Measurements from ENCODE around the gene SCAMP5. TPM values are rescaled to one million over a fixed set of nuclear protein-coding genes. Genes with fewer than 3 reads are reported as not detected.
A peak's percentile ranks its signal among the peaks of the same experiment; 100 is the strongest.

The SCAMP5 gene, protein sequence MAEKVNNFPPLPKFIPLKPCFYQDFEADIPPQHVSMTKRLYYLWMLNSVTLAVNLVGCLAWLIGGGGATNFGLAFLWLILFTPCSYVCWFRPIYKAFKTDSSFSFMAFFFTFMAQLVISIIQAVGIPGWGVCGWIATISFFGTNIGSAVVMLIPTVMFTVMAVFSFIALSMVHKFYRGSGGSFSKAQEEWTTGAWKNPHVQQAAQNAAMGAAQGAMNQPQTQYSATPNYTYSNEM
- total RNA-seq = under 1 TPM; 0.44 to 0.58 TPM

DNA sequence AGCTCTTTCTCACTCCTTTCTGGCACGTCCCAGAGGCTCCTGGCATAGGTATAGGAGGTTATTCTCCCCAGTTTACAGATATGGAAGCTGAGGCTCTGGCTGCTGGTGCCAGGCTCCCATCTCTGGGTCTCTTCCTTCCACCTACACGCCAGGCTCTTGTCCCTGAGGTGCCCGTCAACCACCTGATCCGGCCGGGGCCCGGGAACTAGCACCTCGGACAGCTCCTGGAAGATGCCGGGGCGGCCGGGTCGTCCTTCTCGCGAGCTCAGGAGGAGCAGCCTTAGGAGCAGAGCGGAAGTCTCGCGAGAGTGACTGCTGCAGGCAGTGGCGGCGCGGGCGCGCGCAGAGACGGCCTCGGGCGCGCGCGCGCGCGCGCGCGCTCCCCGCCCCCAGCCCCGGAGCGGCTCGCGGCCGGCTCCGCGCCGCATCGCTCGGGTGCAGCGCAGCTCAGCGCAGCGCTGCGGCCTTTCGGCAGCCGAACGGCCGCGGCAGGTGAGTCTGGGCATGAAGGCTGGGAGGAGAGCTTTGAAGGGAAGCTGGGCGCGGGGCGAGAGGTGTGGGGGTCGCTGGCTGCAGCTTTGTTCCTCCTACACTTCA, at the start of gene SCAMP5:
SCAMP5 (plus strand) TSS at position 382 of the 597 bp plus-strand sequence. CDS start 16,277 bp downstream, outside the sequence.
- Mint-ChIP-seq H3K36me3 (no peaks in the 10 kb centered on the region), H3K4me3 (peak within 1 kb of the TSS; percentile 63), H3K4me1 (peaks cover 8% of the 10 kb centered on the region), H3K27me3 (peaks cover 57% of the 10 kb centered on the region), H3K27ac (no peak within 1 kb of the TSS), H3K9me3 (no peaks in the 10 kb centered on the region)
- DNase-seq = peak; percentile 91

GRCh38 chr15:74950078-74950908, 45.1 kb upstream of the SCAMP5 start:
- Mint-ChIP-seq H3K27me3 (peaks cover 5% of the 10 kb centered on the region), H3K4me1 (peaks cover 7% of the 10 kb centered on the region), H3K36me3 (no peaks in the 10 kb centered on the region), H3K9me3 (no peaks in the 10 kb centered on the region), H3K27ac (no peak overlapping the region), H3K4me3 (no peak overlapping the region)
- peak; percentile 69 for DNase-seq

DNA sequence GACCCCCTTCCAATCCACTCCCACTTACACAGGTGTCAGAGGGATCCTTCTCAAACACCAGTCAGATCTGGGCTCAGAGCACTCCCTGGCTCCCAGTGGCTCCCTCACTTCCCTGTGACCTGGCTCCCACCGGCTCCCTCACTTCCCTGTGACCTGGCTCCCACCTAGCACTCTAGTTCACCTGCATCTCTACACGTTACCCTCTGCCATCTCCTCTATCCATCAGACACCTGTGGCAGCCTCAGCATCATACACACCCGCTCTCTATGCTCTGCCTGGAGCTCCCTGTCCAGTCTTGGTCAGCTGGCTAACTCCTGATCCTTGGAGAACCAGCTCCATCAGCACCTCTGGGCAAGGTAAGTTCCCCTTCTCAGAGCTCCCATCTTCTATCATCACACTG, 44.4 kb upstream of the SCAMP5 start:
- H3K9me3 Mint-ChIP-seq = no peaks in the 10 kb centered on the region
- H3K27ac Mint-ChIP-seq = no peak overlapping the region
- H3K4me1 Mint-ChIP-seq = peaks cover 11% of the 10 kb centered on the region
- peaks cover 4% of the 10 kb centered on the region for H3K36me3 Mint-ChIP-seq
- peaks cover 8% of the 10 kb centered on the region for H3K27me3 Mint-ChIP-seq
- H3K4me3 Mint-ChIP-seq = no peak overlapping the region
- no peak for DNase-seq

DNA sequence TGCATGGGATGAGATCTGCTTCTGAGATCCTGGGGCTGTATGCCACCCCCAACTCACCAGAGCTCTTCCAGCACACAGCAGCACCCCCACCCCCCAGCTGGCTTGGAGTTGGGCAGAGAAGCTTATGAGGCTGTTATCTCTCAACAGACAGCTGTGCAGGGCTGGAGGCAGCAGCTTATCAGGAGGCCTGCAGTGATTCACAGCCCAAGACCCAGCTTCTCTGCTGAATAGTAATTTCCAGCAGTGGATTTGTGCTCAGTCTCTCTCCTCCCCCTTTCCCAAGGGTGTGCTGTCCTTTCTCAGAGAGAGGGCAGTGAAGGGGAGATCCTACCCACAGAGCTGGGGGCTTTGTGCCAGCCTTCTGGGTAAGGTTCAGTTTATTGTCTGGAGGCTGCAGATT, 40.8 kb upstream of the SCAMP5 start:
- Mint-ChIP-seq H3K27ac (no peak overlapping the region), H3K4me1 (peaks cover 28% of the 10 kb centered on the region), H3K36me3 (peaks cover 4% of the 10 kb centered on the region), H3K9me3 (no peaks in the 10 kb centered on the region), H3K4me3 (no peak overlapping the region), H3K27me3 (peaks cover 31% of the 10 kb centered on the region)
- no peak for DNase-seq

- Mint-ChIP-seq H3K9me3 (no peaks in the 10 kb centered on the region), H3K36me3 (peaks cover 4% of the 10 kb centered on the region), H3K4me1 (peaks cover 32% of the 10 kb centered on the region), H3K4me3 (peak overlapping the region; percentile 70), H3K27ac (no peak overlapping the region), H3K27me3 (peaks cover 36% of the 10 kb centered on the region)
- DNase-seq = no peak
These were observed 40.3 kb upstream of the SCAMP5 start for GRCh38 chr15:74955017-74955416.

DNA sequence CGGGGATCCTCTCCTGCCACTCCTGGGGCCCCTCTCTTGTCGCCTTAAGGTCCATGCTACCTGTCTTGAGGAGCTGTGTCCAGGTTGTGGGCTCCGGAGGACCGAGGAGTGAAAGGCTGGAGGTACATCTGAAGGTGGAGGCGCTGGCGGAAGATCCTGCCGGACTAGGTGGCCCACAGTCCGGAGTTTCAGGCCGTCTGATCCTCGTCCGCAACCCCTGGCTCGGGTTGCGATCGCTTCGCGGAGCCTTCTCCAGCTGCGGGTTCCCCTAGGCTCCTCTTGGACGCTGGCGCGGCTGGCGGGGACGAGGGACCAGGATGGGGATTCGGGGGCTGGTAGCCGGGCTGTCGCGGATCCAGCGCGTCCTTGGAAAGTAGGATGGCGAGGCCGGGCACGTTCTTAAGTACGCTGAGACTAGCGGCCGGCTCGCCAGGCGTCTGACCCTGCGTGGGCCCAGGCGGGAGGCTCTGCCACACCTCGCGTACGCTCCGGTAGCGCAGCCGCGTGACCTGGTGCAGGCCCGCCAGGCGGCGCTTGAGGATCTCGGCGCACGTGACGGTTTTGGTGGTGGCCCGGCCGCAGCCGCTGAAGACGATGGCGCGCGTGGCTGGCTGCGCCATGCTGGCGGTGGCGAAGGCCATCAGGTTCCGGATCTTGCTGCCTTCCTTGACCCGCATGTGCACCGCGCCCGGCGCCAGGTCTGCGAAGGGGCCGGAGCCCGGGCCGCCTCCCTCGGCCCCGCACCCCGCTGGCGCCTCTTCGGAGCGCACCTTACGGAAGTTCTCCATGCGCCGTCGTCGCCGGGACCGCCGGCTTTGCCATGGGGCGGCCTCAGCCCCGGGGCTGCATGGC, 39.3 kb upstream of the SCAMP5 start:
- Mint-ChIP-seq H3K9me3 (no peaks in the 10 kb centered on the region), H3K36me3 (peaks cover 4% of the 10 kb centered on the region), H3K4me3 (peak overlapping the region; percentile 70), H3K27ac (peak overlapping the region; percentile 38), H3K4me1 (peaks cover 37% of the 10 kb centered on the region), H3K27me3 (peaks cover 39% of the 10 kb centered on the region)
- DNase-seq = peak; percentile 79

DNA sequence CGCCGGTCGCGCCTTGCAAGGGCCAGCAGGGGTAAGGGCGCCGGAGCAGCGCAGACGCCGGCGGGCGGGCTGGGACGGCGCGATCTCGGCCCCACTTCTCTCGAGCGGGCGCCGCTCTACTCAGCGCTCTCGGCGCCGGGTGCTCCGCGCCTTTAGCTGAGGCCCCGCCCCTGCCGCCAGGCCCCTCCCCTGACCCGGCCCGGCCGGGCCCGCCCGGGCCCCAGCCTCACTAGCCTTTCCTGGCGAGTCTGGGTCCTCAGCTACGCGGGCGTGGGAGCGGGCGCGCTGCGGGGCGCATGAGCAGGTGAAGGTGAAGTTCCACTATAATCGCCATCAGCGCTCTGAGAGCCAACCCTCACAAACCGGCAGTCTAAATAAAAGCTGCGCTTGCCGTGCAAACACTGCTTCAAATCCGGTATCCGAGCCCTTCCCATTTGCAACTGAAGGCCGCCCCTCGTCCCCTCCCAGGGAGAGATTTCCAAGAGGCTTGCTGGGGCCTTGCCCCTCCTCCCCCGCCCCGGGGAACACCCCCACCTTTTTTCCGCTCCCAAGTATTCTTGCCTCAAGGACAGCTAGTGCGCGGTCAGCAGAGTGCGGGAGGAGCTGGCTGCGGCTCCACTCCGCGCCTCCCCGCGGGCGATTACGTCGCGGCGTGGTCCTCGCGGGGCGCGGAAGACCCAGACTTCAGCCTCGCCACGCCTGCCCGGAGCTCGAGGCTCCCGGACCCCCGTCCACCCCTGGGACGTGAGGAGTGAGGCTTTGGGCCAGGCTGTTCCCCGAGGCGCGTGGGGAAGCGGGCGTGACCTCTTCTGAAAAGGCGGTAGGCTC, 38.5 kb upstream of the SCAMP5 start, which contains the start of gene RPP25:
RPP25 (minus strand) TSS at position 125 of the 828 bp plus-strand sequence. CDS start 189 bp downstream, outside the sequence.
- peak within 1 kb of the TSS; percentile 38 for H3K27ac Mint-ChIP-seq
- DNase-seq = peak; percentile 78
- peak within 1 kb of the TSS; percentile 70 for H3K4me3 Mint-ChIP-seq
- peaks cover 44% of the 10 kb centered on the region for H3K4me1 Mint-ChIP-seq
- H3K36me3 Mint-ChIP-seq = peaks cover 4% of the 10 kb centered on the region
- peaks cover 46% of the 10 kb centered on the region for H3K27me3 Mint-ChIP-seq
- no peaks in the 10 kb centered on the region for H3K9me3 Mint-ChIP-seq

- peaks cover 4% of the 10 kb centered on the region for H3K36me3 Mint-ChIP-seq
- H3K4me1 Mint-ChIP-seq = peaks cover 44% of the 10 kb centered on the region
- peak; percentile 22 for DNase-seq
- H3K27me3 Mint-ChIP-seq = peaks cover 52% of the 10 kb centered on the region
- H3K27ac Mint-ChIP-seq = no peak overlapping the region
- no peaks in the 10 kb centered on the region for H3K9me3 Mint-ChIP-seq
- H3K4me3 Mint-ChIP-seq = peak overlapping the region; percentile 34
These were observed 37.8 kb upstream of the SCAMP5 start for GRCh38 chr15:74957476-74958035.

GRCh38 chr15:74958320-74958907, 36.9 kb upstream of the SCAMP5 start:
- Mint-ChIP-seq H3K36me3 (peaks cover 4% of the 10 kb centered on the region), H3K27me3 (peaks cover 58% of the 10 kb centered on the region), H3K27ac (no peak overlapping the region), H3K4me3 (peak overlapping the region; percentile 44), H3K9me3 (no peaks in the 10 kb centered on the region), H3K4me1 (peaks cover 44% of the 10 kb centered on the region)
- no peak for DNase-seq

- Mint-ChIP-seq H3K4me3 (peak overlapping the region; percentile 44), H3K9me3 (no peaks in the 10 kb centered on the region), H3K4me1 (peaks cover 44% of the 10 kb centered on the region), H3K27ac (no peak overlapping the region), H3K27me3 (peaks cover 58% of the 10 kb centered on the region), H3K36me3 (peaks cover 4% of the 10 kb centered on the region)
- DNase-seq = no peak
These were observed 36.3 kb upstream of the SCAMP5 start for GRCh38 chr15:74958908-74959585.

- peaks cover 4% of the 10 kb centered on the region for H3K36me3 Mint-ChIP-seq
- no peak overlapping the region for H3K27ac Mint-ChIP-seq
- DNase-seq = no peak
- H3K4me3 Mint-ChIP-seq = no peak overlapping the region
- peaks cover 44% of the 10 kb centered on the region for H3K4me1 Mint-ChIP-seq
- peaks cover 58% of the 10 kb centered on the region for H3K27me3 Mint-ChIP-seq
- no peaks in the 10 kb centered on the region for H3K9me3 Mint-ChIP-seq
These were observed 35.8 kb upstream of the SCAMP5 start for GRCh38 chr15:74959586-74959939.

DNA sequence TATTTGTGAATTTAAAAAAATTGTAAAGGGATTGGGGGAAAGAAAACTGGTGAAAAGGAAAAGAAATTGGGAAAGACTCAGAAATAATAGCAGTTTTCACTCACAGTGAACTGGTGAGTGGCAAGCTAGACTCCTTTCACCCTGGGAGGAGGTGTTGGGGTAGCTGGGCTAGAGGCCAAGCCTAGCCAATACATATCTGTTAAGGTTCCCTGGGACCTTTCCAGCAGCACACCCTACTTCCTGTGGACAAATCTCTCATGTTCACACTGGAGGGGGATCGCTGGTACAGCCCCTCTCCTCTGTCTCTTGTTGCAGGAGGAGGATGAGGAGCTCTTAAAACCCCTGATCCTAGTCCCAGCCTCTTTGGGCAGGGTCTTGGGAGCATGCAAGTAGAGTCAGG, 35.1 kb upstream of the SCAMP5 start:
- Mint-ChIP-seq H3K4me1 (peaks cover 40% of the 10 kb centered on the region), H3K36me3 (peaks cover 4% of the 10 kb centered on the region)

More for the DNA sequence above, 35.1 kb upstream of the SCAMP5 start:
- Mint-ChIP-seq H3K27me3 (peaks cover 53% of the 10 kb centered on the region), H3K9me3 (no peaks in the 10 kb centered on the region), H3K27ac (no peak overlapping the region), H3K4me3 (no peak overlapping the region)
- no peak for DNase-seq

All from activated naive CD8-positive, alpha-beta T cell treated with anti-CD3 and anti-CD28 coated beads for 36 hours (primary cell).